Breast epithelium (tissue), 4 donors: Measurements from ENCODE around the gene TFAM. TPM values are rescaled to one million over a fixed set of nuclear protein-coding genes. Genes with fewer than 3 reads are reported as not detected.

ENCODE experiments used
- DNase-seq, 2 donors: peaks; one replicate each; pipeline ENCODE4 v3.0.0-alpha.2; 2019; ENCODE audit warnings: low spot score in 2 of 2
- H3K27ac ChIP-seq, 2 donors: fragments of 200-600 bp; sonication (generic) in 1 of 2; one replicate each; pipeline ENCODE4 v1.5.1; 2016 to 2019; ENCODE audit warnings: mild to moderate bottlenecking in 1 of 2
- H3K27me3 ChIP-seq, 2 donors: fragments of 200-600 bp; sonication (generic) in 1 of 2; one replicate each; pipeline versions ENCODE4 v1.5.1 to v1.6.0; 2017 to 2019; ENCODE audit warnings: control low read depth in 1 of 2, mild to moderate bottlenecking in 1 of 2
- H3K36me3 ChIP-seq: fragments of 200-600 bp; one replicate; pipeline ENCODE4 v1.5.1; 2019
- H3K4me1 ChIP-seq, 2 donors: fragments of 200-600 bp; sonication (generic); one replicate each; pipeline ENCODE4 v1.5.1; 2016 to 2019; ENCODE audit warnings: control low read depth in 1 of 2
- H3K4me3 ChIP-seq, 3 donors: fragments of 200-600 bp; sonication (generic); 1 replicate in 2 of 3; 2 replicates in 1 of 3; pipeline ENCODE4 v1.5.1; 2016 to 2019; ENCODE audit warnings: mild to moderate bottlenecking in 3 of 3, moderate library complexity in 2 of 3
- H3K9me3 ChIP-seq, 2 donors: fragments of 200-600 bp; sonication (generic) in 1 of 2; one replicate each; pipeline ENCODE4 v1.5.1; 2016 to 2019; ENCODE audit warnings: control low read depth in 1 of 2
- POLR2A ChIP-seq: fragments of 450-650 bp; IDR thresholded peaks from one replicate; pipeline ENCODE4 v1.6.1; 2016; ENCODE audit warnings: antibody characterized with exemption, mild to moderate bottlenecking, moderate library complexity
- POLR2AphosphoS5 ChIP-seq, 3 donors: sonication (generic); formaldehyde crosslinking; IDR thresholded peaks; one replicate each; pipeline ENCODE4 v1.6.1; 2017; ENCODE audit warnings: antibody characterized with exemption in 3 of 3
- intact Hi-C: fragments of 100-400 bp; cut with DNase I; formaldehyde crosslinking; loops from one replicate; pipeline ENCODE4 v1.15.1; 2023; ENCODE audit warnings: low total_unique reads
- total RNA-seq, 3 donors: library from RNA; depleted of rRNA; stranded (reverse); fragments of >200 nt; gene quantifications; one replicate each; pipeline ENCODE4 v1.1.0, GENCODE V29; 2016
- TF ChIP-seq, protein P1 (sequence below), 3 donors: fragments of 450-650 bp; IDR thresholded peaks; one replicate each; pipeline ENCODE4 v1.5.1; 2016 to 2017; ENCODE audit warnings: antibody characterized with exemption in 3 of 3, mild to moderate bottlenecking in 3 of 3, moderate library complexity in 3 of 3

Gene TFAM
- total RNA-seq, 3 donors from 2014 or later, result 15.8 to 30.1 (median 22.3) TPM

DNA sequence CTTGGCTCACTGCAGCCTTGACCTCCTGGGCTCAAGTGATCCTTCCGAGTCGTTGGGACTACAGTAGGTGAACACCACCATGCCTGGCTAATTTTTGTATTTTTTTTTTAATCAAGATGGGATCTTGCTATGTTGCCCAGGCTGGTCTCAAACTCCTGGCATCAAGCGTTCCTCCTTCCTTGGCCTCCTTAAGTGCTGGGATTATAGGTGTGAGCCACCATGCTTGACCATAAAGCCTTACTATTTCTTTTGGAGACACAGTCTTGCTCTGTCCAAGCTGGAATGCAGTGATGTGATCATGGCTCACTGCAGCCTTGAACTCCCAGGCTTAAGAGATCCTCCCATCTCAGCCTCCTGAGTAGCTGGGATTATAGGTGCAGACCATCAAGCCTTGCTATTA is 12.6 kb downstream of the TFAM start:
- TF ChIP-seq POLR2AphosphoS5 (IDR thresholded peaks at IDR 0.05) (no peak), POLR2A (no peak)
- TF ChIP-seq, protein P1, sequence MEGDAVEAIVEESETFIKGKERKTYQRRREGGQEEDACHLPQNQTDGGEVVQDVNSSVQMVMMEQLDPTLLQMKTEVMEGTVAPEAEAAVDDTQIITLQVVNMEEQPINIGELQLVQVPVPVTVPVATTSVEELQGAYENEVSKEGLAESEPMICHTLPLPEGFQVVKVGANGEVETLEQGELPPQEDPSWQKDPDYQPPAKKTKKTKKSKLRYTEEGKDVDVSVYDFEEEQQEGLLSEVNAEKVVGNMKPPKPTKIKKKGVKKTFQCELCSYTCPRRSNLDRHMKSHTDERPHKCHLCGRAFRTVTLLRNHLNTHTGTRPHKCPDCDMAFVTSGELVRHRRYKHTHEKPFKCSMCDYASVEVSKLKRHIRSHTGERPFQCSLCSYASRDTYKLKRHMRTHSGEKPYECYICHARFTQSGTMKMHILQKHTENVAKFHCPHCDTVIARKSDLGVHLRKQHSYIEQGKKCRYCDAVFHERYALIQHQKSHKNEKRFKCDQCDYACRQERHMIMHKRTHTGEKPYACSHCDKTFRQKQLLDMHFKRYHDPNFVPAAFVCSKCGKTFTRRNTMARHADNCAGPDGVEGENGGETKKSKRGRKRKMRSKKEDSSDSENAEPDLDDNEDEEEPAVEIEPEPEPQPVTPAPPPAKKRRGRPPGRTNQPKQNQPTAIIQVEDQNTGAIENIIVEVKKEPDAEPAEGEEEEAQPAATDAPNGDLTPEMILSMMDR (IDR thresholded peaks at IDR 0.05), result no peak
- H3K27me3 ChIP-seq, result no peaks in the 10 kb centered on the region
- no peak overlapping the region for H3K27ac ChIP-seq
- peaks cover 8% of the 10 kb centered on the region for H3K36me3 ChIP-seq
- no peaks in the 10 kb centered on the region for H3K4me1 ChIP-seq
- no peaks in the 10 kb centered on the region for H3K9me3 ChIP-seq
- H3K4me3 ChIP-seq, result no peak overlapping the region
- DNase-seq, result no peak
- intact Hi-C loops, result no loop called here

GRCh38 chr10:58399410-58399809 is 14.2 kb downstream of the TFAM start:
- intact Hi-C loops, result no loop called here
- peaks cover 8% of the 10 kb centered on the region for H3K36me3 ChIP-seq
- H3K4me3 ChIP-seq, result no peak overlapping the region
- no peak overlapping the region for H3K27ac ChIP-seq
- TF ChIP-seq, protein P1 (IDR thresholded peaks at IDR 0.05), result no peak
- TF ChIP-seq POLR2A (no peak), POLR2AphosphoS5 (IDR thresholded peaks at IDR 0.05) (no peak)
- DNase-seq, result no peak
- H3K9me3 ChIP-seq, result no peaks in the 10 kb centered on the region
- H3K27me3 ChIP-seq, result no peaks in the 10 kb centered on the region
- H3K4me1 ChIP-seq, result no peaks in the 10 kb centered on the region

DNA sequence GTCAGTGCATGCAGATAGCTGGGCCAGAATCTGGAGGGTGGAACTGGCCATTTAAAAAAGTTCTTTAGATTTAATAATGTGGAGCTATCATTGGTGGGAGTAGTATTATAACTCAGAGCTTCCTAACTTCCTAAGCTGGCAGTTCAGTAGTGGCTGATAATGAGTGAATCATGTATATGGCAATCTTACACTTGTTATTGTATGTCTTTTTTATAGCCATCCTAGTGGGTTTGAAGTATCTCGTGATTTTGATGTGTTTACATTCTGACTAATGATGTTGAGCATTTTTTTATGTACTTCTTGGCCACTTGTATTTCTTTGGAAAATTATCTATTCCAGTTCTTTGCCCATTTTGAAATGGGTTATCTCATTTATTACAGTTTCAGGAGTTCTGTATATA is 15.4 kb downstream of the TFAM start:
- intact Hi-C loops, result no loop called here
- Histone ChIP-seq H3K4me1 (no peaks in the 10 kb centered on the region), H3K27ac (no peak overlapping the region), H3K27me3 (no peaks in the 10 kb centered on the region), H3K4me3 (no peak overlapping the region), H3K36me3 (peaks cover under 1% of the 10 kb centered on the region), H3K9me3 (no peaks in the 10 kb centered on the region)
- DNase-seq, result no peak
- TF ChIP-seq, protein P1 (IDR thresholded peaks at IDR 0.05), result no peak

GRCh38 chr10:58404001-58404400 is 18.8 kb downstream of the TFAM start:
- intact Hi-C loops, result no loop called here
- TF ChIP-seq POLR2A, result no peak
- TF ChIP-seq, protein P1 (IDR thresholded peaks at IDR 0.05), result no peak
- TF ChIP-seq POLR2AphosphoS5 (IDR thresholded peaks at IDR 0.05), result no peak
- Histone ChIP-seq H3K4me3 (no peak overlapping the region), H3K27me3 (no peaks in the 10 kb centered on the region), H3K9me3 (no peaks in the 10 kb centered on the region), H3K36me3 (no peaks in the 10 kb centered on the region), H3K4me1 (no peaks in the 10 kb centered on the region), H3K27ac (no peak overlapping the region)
- no peak for DNase-seq

DNA sequence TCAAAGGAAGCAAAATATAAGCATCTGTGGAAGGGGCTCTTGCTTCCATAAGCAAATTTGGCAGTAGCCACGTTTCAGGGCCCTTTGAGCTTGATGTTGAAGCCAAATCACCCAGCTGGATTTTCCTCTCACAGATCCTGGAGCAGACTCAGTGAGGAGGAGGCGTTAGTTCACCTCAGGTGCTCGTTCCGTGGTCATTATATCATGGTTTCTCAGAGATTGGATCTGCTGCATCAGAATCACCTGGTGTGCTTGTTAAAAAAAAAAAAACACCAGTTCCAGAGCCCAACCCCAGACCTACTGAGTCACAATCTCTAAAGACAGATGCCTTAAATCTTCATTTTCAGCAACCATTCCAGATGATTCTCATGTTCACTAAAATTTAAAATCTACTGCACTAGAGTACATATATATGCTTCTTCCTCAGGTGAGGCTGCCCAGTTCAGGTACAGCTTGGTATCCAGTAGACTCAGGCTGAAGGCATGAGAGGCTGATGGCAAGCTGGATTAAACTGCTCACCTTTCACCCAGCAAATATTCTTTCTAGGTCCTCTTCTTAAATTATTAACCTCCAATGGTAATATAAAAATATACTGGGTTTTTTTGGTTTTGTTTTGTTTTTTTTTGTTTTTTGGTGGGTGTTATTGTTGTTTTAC is 24.9 kb downstream of the TFAM start:
- no peaks in the 10 kb centered on the region for H3K27me3 ChIP-seq
- TF ChIP-seq, protein P1 (IDR thresholded peaks at IDR 0.05), result no peak
- TF ChIP-seq POLR2AphosphoS5 (IDR thresholded peaks at IDR 0.05) (no peak), POLR2A (no peak)
- intact Hi-C loops, result no loop called here
- H3K27ac ChIP-seq, result no peak overlapping the region
- no peaks in the 10 kb centered on the region for H3K36me3 ChIP-seq
- H3K4me1 ChIP-seq, result no peaks in the 10 kb centered on the region
- no peaks in the 10 kb centered on the region for H3K9me3 ChIP-seq
- H3K4me3 ChIP-seq, result no peak overlapping the region
- no peak for DNase-seq
